GM04504 (cell line): ENCODE data around the gene SFTPA1.
"Not testable (repeated sequence)": the region's sequence is repeated elsewhere in the genome, so short reads cannot be mapped to it uniquely, and the experiment has no call there.

Experiments
- DNase-seq: peaks from one replicate; pipeline ENCODE4 v3.0.0-alpha.2; 2012; ENCODE audit warnings: low read depth

SFTPA1 gene

DNA sequence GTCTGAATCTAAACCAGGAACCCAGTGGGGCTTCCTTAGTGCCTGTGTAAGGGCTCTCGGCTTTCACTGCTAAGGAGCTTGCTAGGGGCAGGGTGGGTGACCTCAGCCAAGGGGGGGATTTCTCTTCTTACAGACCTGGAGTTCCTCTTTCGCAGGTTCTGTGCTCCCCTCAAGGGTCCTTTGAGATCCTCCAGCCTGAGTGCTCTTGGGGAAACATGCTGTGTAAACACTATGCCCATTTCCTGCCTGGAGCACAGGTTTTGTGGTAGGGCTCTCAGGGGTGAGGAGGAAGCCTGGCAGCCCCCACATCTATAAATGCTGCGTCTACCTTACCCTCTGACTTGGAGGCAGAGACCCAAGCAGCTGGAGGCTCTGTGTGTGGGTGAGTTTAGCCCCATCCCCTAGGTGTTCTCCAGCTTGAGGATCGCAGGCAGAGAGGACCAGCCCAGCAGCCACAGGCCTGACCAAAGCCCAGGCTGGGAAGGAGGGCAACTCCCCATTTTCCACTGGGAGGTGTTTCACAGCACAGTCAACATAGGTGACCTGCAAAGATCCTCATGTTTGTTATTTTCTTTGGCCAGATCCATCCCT is at the start of gene SFTPA1:
TSS of gene SFTPA1 (plus strand) at position 339 of the 591 bp plus-strand sequence. CDS start 887 bp downstream, outside the sequence.
- DNase-seq: no peak

GRCh38 chr10:79561257-79561656 is 49.5 kb upstream of the SFTPA1 start:
- no peak for DNase-seq

DNA sequence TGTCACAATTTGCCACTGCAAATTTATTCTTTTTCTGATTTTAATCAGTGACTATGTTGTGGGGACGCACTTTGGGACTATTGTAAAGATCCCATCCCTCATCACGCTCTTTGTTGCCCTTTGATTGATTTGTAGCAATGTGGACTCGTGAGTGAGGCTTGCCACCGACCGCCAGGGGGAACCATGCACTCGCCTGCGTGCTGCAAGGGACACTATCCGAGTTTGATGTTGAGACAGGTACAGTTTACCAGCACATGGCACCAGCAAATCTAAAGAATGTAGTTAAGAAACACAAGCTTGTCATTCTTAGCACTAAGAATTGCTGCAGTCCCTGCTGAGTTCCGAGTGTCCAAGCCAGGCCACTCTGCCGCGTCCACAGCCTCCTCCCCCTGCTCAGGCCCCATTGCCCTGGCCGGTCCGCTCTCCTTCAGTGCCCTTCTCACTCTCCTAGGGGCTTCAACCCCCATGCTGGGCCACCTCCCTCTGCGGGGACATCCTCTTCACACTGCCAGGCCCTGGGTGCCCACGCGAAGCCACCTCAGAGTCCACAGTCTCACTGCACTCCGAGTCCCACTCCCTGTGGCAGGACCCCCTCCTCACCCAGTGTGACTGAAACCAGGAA is 48.5 kb upstream of the SFTPA1 start:
- DNase-seq: peak; percentile 23

DNA sequence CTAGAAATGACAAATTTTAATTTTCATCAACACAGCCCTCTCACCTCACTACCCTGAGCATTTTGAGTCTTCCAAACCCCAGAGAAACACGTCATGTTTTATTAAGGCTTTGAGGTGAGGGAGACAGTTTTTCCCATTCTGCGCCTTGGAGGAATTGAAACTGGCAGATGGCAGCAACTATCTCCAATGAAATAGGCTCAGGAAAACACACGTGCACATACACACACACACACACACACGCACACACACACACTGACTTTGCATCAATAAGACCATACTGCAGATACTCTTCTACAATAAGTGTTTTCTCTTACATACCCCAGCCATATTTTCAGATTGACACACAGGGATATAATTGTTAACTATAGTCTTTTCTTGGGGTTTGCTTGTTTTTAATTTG is 47.3 kb upstream of the SFTPA1 start:
- DNase-seq: no peak

DNA sequence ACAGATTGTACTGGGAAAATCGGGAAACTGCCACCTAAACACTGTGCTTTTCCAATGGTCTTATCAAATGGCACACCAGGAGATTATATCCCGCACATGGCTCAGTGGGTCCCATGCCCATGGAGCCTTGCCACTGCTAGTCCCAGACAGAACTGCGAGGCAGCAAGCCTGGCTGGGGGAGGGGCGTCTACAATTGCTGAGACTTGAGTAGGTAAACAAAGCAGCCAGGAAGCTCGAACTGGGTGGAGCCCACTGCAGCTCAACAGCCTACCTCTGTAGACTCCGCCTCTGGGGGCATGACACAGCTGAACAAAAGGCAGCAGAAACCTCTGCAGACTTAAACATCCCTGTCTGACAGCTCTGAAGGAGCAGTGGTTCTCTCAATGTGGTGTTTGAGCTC is 40.1 kb upstream of the SFTPA1 start:
- not testable (repeated sequence) for DNase-seq

- DNase-seq: no peak
Observed at GRCh38 chr10:79579361-79579760, 31.4 kb upstream of the SFTPA1 start.

GRCh38 chr10:79581044-79581443 is 29.7 kb upstream of the SFTPA1 start:
- DNase-seq: no peak

- no peak for DNase-seq
Observed at GRCh38 chr10:79582096-79582495, 28.6 kb upstream of the SFTPA1 start.

DNA sequence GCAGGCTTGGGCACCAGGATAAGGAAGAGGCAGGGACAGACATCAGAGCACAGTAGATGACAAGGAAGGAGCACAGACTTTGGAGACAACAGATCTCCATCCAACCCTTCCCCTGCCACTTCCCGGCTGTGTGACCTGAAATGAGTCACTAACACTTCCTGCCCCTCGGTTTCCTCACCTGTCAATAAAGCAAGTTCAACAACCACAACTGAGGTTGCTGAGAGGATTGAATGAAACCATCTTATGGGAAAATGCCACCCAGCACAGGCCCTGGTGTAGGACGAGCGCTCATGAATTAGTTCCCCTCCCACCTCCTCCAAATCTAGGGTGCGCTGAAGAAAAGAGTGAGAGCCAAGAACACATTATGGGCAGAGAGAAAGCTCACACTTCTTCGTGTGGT is 27.8 kb upstream of the SFTPA1 start:
- DNase-seq: not testable (repeated sequence)

GRCh38 chr10:79583488-79584024 is 27.2 kb upstream of the SFTPA1 start:
- no peak for DNase-seq

GRCh38 chr10:79585870-79586527 is 24.7 kb upstream of the SFTPA1 start:
- DNase-seq: no peak

GRCh38 chr10:79586933-79587332 is 23.8 kb upstream of the SFTPA1 start:
- no peak for DNase-seq

DNA sequence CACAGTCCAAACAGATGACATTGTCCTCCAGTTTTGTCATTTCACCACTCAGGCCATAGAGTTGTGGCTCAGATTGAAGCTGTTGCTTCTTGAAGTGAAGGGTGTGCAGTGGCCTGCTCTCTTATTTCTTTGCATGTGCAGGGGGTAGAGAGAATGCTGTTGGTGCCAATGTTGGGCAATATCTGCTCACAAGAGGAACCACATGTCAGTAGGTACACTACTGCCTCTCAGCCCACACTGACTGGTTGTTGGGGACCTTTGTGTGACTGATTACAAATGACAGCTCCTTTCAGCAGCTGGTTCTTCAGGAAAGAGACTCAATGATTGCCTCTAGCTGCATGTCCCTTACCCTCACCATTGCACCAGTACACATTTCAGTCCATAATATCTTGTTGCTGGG is 21.9 kb upstream of the SFTPA1 start:
- no peak for DNase-seq

DNA sequence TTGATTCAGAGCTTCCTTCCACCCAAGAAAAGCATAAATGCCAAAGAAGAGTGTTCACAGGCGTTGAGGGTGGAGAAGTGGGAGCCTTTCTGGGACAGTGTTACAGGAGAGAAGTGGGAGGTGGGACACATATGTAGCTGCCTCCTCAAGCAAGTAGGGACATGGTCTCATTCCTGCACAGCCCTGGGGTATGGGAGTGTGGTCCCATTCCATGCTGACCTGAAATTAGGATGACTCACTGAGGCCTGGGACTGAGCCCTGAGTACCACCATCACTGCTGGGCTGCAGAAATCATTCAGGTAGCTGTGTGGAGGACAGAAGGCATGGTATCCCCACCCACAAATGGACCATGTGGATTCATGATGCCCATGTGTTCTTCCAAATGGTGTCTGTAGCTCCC is 17.4 kb upstream of the SFTPA1 start:
- no peak for DNase-seq

- DNase-seq: not testable (repeated sequence)
Observed at GRCh38 chr10:79594565-79594964, 16.2 kb upstream of the SFTPA1 start.

DNA sequence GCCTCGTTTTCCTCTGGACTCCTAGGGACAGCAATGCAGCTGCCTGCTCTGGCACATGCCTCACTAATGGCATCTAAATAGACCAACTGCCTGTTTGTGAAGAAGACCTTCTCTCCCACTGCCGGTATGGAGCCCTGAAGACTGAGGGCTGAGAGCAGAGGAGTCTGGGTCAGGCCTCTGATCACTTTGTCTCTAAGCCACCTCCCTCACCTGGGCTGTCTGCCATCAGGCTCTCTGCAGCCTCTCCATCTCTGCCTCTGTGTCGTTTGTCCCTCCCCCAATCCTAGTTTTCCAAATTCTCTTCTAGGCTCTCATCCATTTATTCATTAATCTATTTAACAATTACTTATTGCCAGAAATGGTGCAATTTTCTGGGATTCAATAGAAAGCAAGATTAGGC is 15.2 kb upstream of the SFTPA1 start:
- no peak for DNase-seq

DNA sequence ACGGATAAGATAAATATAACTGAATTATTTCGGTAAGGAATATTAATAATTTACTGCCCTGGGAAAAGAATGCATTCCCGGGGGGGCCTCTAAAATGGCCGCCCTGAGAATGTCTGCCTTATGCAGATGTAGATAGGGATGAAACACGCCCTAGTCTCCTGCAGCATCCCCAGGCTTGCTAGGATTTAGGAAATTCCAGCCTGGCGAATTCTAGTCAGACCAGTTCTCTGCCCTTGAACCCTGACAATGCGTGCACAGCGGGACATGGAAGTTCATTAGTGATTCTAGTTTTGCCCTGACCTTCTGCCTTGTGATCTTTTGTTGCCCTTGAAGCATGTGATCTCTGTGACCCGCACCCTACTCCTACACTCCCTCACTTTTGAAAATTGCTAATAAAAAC is 11.1 kb upstream of the SFTPA1 start:
- not testable (repeated sequence) for DNase-seq

- DNase-seq: no peak
Observed at GRCh38 chr10:79601939-79602338, 8.8 kb upstream of the SFTPA1 start.

GRCh38 chr10:79602953-79603352 is 7.8 kb upstream of the SFTPA1 start:
- DNase-seq: no peak

- DNase-seq: no peak
Observed at GRCh38 chr10:79604294-79604693, 6.4 kb upstream of the SFTPA1 start.

- no peak for DNase-seq
Observed at GRCh38 chr10:79605308-79605707, 5.4 kb upstream of the SFTPA1 start.

- no peak for DNase-seq
Observed at GRCh38 chr10:79608505-79609375, 2.0 kb upstream of the SFTPA1 start.
